Measurements from ENCODE around the gene ZC3H4. TPM values are rescaled to one million over a fixed set of nuclear protein-coding genes. Genes with fewer than 3 reads are reported as not detected.

The ZC3H4 gene
- total RNA-seq, 1 experiment from 2014 or later, result 94.4 TPM

DNA sequence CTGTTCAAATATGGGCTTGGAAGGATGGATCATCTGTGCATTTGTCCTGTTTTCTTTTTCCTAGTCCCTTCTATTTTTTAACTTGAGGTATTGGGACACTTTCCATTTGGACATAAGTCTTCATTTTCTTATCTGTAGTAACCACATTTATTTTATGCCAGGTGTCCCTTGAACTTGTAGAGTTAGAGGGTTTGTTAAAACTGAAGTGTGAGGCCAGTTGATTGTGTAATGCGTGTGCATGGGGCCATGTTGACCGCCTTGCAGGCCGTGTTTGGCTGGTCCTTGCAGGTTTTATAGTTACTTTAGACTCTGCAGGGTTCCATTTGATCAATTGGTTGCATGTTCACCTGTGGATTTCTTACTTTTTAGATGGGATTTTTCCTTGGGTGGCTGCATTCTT lies 38.1 kb upstream of the ZC3H4 start:
- H3K4me3 ChIP-seq (ENCODE audit: low read depth, low read length, poor library complexity, severe bottlenecking), result no peak overlapping the region
- no peak overlapping the region for H3K27ac ChIP-seq (ENCODE audit: low read depth, low read length, poor library complexity, severe bottlenecking)
- no peaks in the 10 kb centered on the region for H3K9me3 ChIP-seq (ENCODE audit: low read depth, low read length, poor library complexity, severe bottlenecking)
- ChIA-PET CTCF (no interaction called here), POLR2A (ENCODE audit: low non-redundant PET) (no interaction called here)
- no peak for TF ChIP-seq EZH2 (IDR thresholded peaks at IDR 0.05; ENCODE audit: borderline replicate concordance, low read depth, low read length, poor library complexity, severe bottlenecking)
- TF ChIP-seq, protein P1, sequence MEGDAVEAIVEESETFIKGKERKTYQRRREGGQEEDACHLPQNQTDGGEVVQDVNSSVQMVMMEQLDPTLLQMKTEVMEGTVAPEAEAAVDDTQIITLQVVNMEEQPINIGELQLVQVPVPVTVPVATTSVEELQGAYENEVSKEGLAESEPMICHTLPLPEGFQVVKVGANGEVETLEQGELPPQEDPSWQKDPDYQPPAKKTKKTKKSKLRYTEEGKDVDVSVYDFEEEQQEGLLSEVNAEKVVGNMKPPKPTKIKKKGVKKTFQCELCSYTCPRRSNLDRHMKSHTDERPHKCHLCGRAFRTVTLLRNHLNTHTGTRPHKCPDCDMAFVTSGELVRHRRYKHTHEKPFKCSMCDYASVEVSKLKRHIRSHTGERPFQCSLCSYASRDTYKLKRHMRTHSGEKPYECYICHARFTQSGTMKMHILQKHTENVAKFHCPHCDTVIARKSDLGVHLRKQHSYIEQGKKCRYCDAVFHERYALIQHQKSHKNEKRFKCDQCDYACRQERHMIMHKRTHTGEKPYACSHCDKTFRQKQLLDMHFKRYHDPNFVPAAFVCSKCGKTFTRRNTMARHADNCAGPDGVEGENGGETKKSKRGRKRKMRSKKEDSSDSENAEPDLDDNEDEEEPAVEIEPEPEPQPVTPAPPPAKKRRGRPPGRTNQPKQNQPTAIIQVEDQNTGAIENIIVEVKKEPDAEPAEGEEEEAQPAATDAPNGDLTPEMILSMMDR (conservative IDR thresholded peaks at IDR 0.05; ENCODE audit: low read depth, low read length), result no peak
- intact Hi-C loops (cut with micrococcal nuclease; ENCODE audit: unreplicated experiment), result loop anchor here (10.0 kb wide), 1 partner anchor 93 kb away; no protein-coding TSS in a partner anchor
- no peaks in the 10 kb centered on the region for H3K27me3 ChIP-seq (replicated peaks; ENCODE audit: insufficient read depth, low read depth, low read length, poor library complexity)
- DNase-seq (ENCODE audit: low spot score), result no peak
- no TSS peak for BruUV-seq (replicated peaks)
- H3K36me3 ChIP-seq (ENCODE audit: insufficient read depth, low read length, poor library complexity, severe bottlenecking), result peaks cover 86% of the 10 kb centered on the region
- no peaks in the 10 kb centered on the region for H3K4me1 ChIP-seq (ENCODE audit: insufficient read depth, low read length, poor library complexity, severe bottlenecking)

DNA sequence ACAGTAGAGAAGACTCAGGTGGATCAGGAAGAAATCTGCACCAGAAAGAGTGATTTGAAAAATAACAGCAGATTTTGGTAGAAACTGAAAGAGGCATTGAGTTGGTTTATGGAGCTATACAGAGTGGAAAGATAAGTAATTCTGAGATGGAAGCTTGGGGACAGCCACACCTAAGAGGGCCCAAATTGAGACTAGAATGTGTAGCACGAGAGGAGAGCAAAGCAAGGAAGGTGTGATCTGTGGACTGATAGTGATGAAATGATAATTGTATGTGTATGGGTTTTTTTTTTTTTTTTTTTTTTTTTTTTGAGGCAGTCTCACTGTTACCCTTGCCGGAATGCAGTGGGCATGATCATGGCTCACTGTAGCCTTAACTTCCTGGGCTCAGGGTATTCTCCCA lies 33.3 kb upstream of the ZC3H4 start:
- H3K36me3 ChIP-seq (ENCODE audit: insufficient read depth, low read length, poor library complexity, severe bottlenecking), result peaks cover 78% of the 10 kb centered on the region
- no peak overlapping the region for H3K4me3 ChIP-seq (ENCODE audit: low read depth, low read length, poor library complexity, severe bottlenecking)
- POLR2A ChIA-PET (ENCODE audit: low non-redundant PET), result no interaction called here
- no peak for DNase-seq (ENCODE audit: low spot score)
- TF ChIP-seq, protein P1 (conservative IDR thresholded peaks at IDR 0.05; ENCODE audit: low read depth, low read length), result no peak
- TF ChIP-seq EZH2 (IDR thresholded peaks at IDR 0.05; ENCODE audit: borderline replicate concordance, low read depth, low read length, poor library complexity, severe bottlenecking), result no peak
- H3K4me1 ChIP-seq (ENCODE audit: insufficient read depth, low read length, poor library complexity, severe bottlenecking), result no peaks in the 10 kb centered on the region
- H3K27me3 ChIP-seq (replicated peaks; ENCODE audit: insufficient read depth, low read depth, low read length, poor library complexity), result no peaks in the 10 kb centered on the region
- no peak overlapping the region for H3K27ac ChIP-seq (ENCODE audit: low read depth, low read length, poor library complexity, severe bottlenecking)
- no peaks in the 10 kb centered on the region for H3K9me3 ChIP-seq (ENCODE audit: low read depth, low read length, poor library complexity, severe bottlenecking)
- CTCF ChIA-PET, result no interaction called here
- no TSS peak for BruUV-seq (replicated peaks)
- intact Hi-C loops (cut with micrococcal nuclease; ENCODE audit: unreplicated experiment), result no loop called here

DNA sequence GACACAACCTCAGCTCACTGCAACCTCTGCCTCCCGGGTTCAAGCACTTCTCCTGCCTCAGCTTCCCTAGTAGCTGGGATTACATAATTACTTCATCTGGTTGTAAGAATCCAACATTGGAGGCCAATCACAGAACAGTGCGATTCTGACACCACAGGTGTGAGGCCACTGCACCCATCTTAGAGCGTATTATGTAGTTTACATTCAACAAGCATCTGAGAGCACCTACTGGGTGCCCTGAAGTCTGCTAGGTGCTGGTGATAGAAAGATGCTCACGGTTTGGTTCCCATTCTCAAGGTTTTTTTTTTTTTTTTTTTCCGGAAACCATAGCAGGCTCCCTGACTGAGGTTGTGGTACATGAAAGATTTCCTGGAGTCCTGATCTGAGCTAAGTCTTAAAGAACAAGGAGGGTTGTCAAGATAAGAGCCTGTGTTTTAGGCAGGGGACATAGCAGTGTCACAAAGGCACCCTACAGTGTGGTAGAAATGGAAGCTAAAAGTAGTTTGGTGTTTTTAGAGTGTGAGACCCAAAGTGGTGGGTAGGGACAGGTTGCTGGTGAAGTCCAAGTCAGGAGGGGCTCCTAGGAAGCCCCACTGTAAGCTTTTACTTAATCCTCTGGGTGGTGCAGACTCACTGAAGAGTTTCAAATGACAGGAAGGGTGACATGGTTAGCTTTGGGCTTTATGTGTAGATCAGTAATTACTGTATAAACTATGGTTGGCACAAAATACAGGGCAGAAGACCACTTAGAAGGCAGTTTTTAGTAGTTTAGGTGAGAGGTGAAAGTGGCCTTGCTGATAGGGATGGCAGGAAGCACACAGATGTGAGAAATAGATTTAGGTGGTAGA lies 32.3 kb upstream of the ZC3H4 start:
- Histone ChIP-seq H3K9me3 (ENCODE audit: low read depth, low read length, poor library complexity, severe bottlenecking) (no peaks in the 10 kb centered on the region), H3K4me1 (ENCODE audit: insufficient read depth, low read length, poor library complexity, severe bottlenecking) (peaks cover 9% of the 10 kb centered on the region), H3K27me3 (replicated peaks; ENCODE audit: insufficient read depth, low read depth, low read length, poor library complexity) (no peaks in the 10 kb centered on the region), H3K27ac (ENCODE audit: low read depth, low read length, poor library complexity, severe bottlenecking) (no peak overlapping the region), H3K36me3 (ENCODE audit: insufficient read depth, low read length, poor library complexity, severe bottlenecking) (peaks cover 67% of the 10 kb centered on the region), H3K4me3 (ENCODE audit: low read depth, low read length, poor library complexity, severe bottlenecking) (no peak overlapping the region)
- intact Hi-C loops (cut with micrococcal nuclease; ENCODE audit: unreplicated experiment), result no loop called here
- BruUV-seq (replicated peaks), result TSS peak; percentile 36
- no peak for DNase-seq (ENCODE audit: low spot score)
- POLR2A ChIA-PET (ENCODE audit: low non-redundant PET), result no interaction called here
- CTCF ChIA-PET, result interaction anchor here (0.6 kb wide), 1 partner anchor 306 kb away, joined by 5 read pairs; no protein-coding TSS in a partner anchor
- TF ChIP-seq, protein P1 (conservative IDR thresholded peaks at IDR 0.05; ENCODE audit: low read depth, low read length), result no peak
- no peak for TF ChIP-seq EZH2 (IDR thresholded peaks at IDR 0.05; ENCODE audit: borderline replicate concordance, low read depth, low read length, poor library complexity, severe bottlenecking)

Data from A673 (cell line).